HG03565 (cell line): ENCODE measurements around the gene DR1.
"Not testable (repeated sequence)": the region's sequence is repeated elsewhere in the genome, so short reads cannot be mapped to it uniquely, and the experiment has no call there.

ENCODE experiments used
- ATAC-seq: cut with Tn5 transposase; IDR thresholded peaks from one replicate; pipeline ENCODE4 v1.9.1; 2021; ENCODE audit warnings: mild to moderate bottlenecking, moderate library complexity; ENCODE audit not compliant: unreplicated experiment

DR1 gene

GRCh38 chr1:93374334-93375106 lies 28.8 kb downstream of the DR1 start:
- no peak for ATAC-seq

GRCh38 chr1:93384656-93385055 lies 38.9 kb downstream of the DR1 start:
- ATAC-seq, result no peak

- not testable (repeated sequence) for ATAC-seq
Measured at GRCh38 chr1:93386268-93386667, 40.6 kb downstream of the DR1 start.

DNA sequence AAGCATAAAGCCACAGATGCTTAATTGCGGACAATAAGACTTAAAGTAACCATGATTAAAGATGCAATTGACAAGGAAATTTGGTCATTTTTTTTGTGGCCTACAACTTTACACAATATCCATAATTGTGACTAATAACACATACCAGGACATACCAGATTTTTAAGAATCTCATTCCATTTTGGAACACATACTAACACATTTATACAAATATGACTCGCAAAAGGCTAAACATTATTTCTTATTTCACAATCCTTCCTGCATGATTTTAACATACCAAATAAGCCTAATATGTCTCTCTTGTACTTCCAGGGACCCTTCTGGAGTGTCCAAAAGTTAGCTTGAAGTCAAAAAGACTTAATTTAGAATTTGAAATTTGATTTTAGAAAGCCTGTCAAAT lies 48.8 kb downstream of the DR1 start:
- no peak for ATAC-seq

- no peak for ATAC-seq
Measured at GRCh38 chr1:93395195-93395594, 49.5 kb downstream of the DR1 start.

GRCh38 chr1:93399781-93400180 lies 54.1 kb downstream of the DR1 start:
- ATAC-seq, result no peak

GRCh38 chr1:93408203-93408602 lies 62.5 kb downstream of the DR1 start:
- ATAC-seq, result no peak

GRCh38 chr1:93411000-93411399 lies 65.3 kb downstream of the DR1 start:
- ATAC-seq, result no peak

DNA sequence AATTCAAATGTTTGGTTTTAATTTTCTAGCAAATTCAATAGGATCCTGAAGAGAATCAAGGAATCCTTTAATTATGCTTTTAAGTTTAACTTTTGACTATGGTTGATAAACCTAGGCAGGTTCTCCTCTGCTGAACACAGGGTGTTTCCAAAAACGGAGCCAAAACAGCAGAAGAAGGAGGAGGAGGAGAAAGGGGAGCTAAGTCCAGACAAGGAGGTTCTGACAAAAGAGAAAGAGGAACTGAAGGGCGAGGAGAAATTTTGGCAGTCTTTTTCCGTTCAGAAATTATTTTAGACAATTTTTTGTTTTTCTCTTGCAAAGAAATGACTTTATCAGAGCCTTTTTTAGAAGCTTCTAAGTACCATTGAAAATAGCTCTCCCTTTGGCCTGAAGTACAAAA lies 69.0 kb downstream of the DR1 start:
- ATAC-seq, result no peak

- no peak for ATAC-seq
Measured at GRCh38 chr1:93415296-93415695, 69.6 kb downstream of the DR1 start.

DNA sequence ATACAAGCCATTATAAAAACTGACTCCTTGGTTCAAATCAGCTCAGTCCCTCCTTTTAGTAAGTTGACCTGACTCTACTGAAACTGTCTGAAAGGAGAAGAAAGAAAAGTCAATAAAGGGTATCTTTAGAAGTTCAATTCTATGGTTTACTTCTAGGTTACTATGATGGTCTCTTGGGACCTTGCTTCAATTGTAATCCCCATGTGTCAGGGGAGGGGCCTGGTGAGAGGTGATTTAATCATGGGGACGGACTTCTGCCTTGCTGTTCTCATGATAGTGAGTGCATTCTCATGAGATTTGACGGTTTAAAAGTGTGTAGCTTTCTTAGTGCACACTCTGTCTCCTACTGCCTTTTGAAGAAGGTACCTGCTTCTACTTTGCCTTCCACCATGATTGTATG lies 70.5 kb downstream of the DR1 start:
- no peak for ATAC-seq
